ENCODE data around the gene PNKP.

PNKP gene

GRCh38 chr19:49818649-49819370 lies 48.6 kb downstream of the PNKP start:
- DNase-seq (ENCODE audit: low spot score): no peak

GRCh38 chr19:49817964-49818648 lies 49.3 kb downstream of the PNKP start, which contains the start of gene MED25:
Gene MED25, plus strand, starts transcription at chr19:49818289. Its CDS starts 53 bp downstream, at chr19:49818342.
- peak; percentile 82 for DNase-seq (ENCODE audit: low spot score)

- DNase-seq (ENCODE audit: low spot score): no peak
Observed at GRCh38 chr19:49816590-49816989, 50.8 kb downstream of the PNKP start.

DNA sequence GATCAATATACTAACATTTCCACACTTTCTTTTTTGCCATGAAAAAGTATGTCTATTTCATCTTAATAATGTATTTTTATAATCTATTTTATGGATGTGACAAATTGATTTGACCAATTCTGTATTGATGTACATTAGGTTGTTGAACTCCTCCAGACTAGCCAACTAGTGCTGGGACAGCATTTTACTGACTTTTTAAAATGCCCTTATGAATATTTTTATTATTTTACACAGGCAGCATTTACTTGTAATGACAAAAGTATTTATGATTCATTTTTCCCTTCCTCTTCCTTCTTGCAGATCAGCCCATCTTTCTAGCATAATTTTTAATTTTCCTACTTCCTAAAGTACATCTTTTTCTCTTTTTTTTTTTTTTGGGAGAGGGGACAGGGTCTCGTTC lies 53.4 kb downstream of the PNKP start:
- DNase-seq (ENCODE audit: low spot score): no peak

- peak; percentile 95 for DNase-seq (ENCODE audit: low spot score)
Observed at GRCh38 chr19:49812997-49813861, 54.1 kb downstream of the PNKP start, which contains the start of gene FUZ. Gene FUZ, minus strand, starts transcription at chr19:49813292. Its CDS starts 186 bp downstream, at chr19:49813106.

DNA sequence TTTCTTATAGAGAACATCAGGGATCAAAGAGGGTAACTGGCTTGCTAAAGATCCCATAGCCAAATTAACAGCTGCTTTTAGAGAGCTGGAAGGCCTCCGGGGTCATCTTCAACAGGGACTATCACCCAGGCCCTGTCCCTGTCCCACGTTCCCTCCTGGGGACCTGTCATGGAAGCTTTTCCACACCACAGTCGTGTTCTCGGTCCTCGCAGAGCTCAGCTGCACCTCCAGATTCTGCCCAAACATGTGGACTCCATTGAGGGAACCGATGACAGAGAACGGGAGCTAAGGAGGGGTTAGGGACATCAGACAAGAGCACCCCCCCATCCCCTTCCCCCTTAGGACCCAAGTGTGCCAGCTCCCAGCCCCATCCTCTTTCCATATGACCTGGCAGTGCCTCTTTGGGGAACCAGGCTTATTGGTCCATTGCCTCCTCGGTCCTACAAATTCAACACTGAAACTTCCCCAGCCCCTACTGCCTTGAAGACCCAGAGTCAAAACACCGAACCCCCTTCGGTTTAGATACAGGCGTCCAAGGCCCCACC lies 54.9 kb downstream of the PNKP start:
- no peak for DNase-seq (ENCODE audit: low spot score)

DNA sequence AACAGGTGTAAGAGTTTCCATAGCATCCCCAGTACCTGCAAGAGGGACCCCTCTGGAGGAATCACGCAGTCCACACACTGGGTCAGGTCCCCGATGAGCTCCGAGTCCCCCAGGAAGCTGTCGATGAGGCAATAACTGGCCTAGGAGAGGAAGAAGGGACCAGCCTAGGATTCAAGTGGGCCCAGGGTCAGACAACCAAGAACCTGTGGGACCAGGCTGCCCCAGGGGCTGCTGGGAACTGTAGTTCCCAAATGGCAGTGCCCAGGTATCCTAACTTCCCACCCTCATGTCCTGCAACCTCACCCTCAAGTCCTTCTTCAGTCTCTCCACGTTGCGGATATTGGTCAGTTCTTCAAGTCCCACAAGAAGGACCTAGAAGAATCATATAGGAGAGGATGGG lies 56.0 kb downstream of the PNKP start:
- DNase-seq (ENCODE audit: low spot score): no peak

Measured in CD4-positive, alpha-beta T cell treated with Interleukin-6 at 100 ng/mL for 8 hours (primary cell).